Heart left ventricle (tissue), 13 donors: ENCODE measurements around the gene LEFTY1.

ENCODE experiments used
- CTCF ChIP-seq, 12 donors: fragments of 200-600 bp; sonication (generic) in 4 of 12; IDR thresholded peaks; one replicate each; pipeline versions ENCODE4 v1.5.0 to v1.8.0; 2018 to 2022; ENCODE audit warnings: antibody characterized with exemption in 12 of 12, mild to moderate bottlenecking in 5 of 12
- POLR2A ChIP-seq, 2 donors: fragments of 450-650 bp; IDR thresholded peaks; one replicate each; pipeline ENCODE4 v1.6.1; 2017; ENCODE audit warnings: antibody characterized with exemption in 2 of 2, mild to moderate bottlenecking in 2 of 2, moderate library complexity in 2 of 2
- donor health status: ischemic (EF 13 %, LVEDD 7.1; RV severe dilation, severe dysfunction).
- donor health status: DM: no; HTN: yes; CAD: no.
- donor health status: DM: no; HTN: no; CAD: no.
- donor health status: ischemic (EF 25% LVEDD 6.9; RV normal size, moderate dysfunction).
- donor health status: ischemic (EF 25% LVEDD 5.7; RV mildly dilated, moderate dysfunction).
- donor health status: ischemic (EF 35%, LVEDD 5.7; RV mildly dilated, moderate dysfunction).
- donor health status: nonischemic (EF 11% LVEDD 7.7; RV severe dilation, severe dysfunction).
- donor health status: DM: yes; HTN: yes; CAD: no.
- donor health status: PGD.
- donor health status: ischemic (EF 29% LVEDD 5.4; RV normal size, mild dysfunction).
- donor health status: nonischemic (EF 23%, LVEDD 6.1; RV moderate dilation, normal function).

- TF ChIP-seq CTCF (IDR thresholded peaks at IDR 0.05), result no peak
- TF ChIP-seq POLR2A (IDR thresholded peaks at IDR 0.05), result no peak
Measured at GRCh38 chr1:225885336-225885735, 3.6 kb downstream of the LEFTY1 start.
